SK-N-SH treated with all-trans-retinoic acid at 6 μM for 48 hours (cell line): ENCODE results near the gene PPFIA3.
"Not testable (repeated sequence)": the region's sequence is repeated elsewhere in the genome, so short reads cannot be mapped to it uniquely, and the experiment has no call there.

Experiments used
- ATAC-seq: fragments of 200-7000 bp; cut with Tn5 transposase; 3 replicates; pipeline ENCODE4 v1.9.1; 2020; ENCODE audit warnings: mild to moderate bottlenecking, moderate library complexity
- ARNTL ChIP-seq: fragments of 450-650 bp; formaldehyde crosslinking; IDR thresholded peaks from 2 replicates; pipeline ENCODE4 v1.5.0; 2020; ENCODE audit warnings: low read depth, mild to moderate bottlenecking, moderate library complexity, borderline replicate concordance
- BACH2 ChIP-seq: fragments of 250-450 bp; sonication (Bioruptor Pico); IDR thresholded peaks from 2 replicates; pipeline ENCODE4 v1.9.0; 2021; ENCODE audit warnings: mild to moderate bottlenecking, borderline replicate concordance
- CREB5 ChIP-seq: fragments of 250-450 bp; sonication (Bioruptor Pico); IDR thresholded peaks from 2 replicates; pipeline ENCODE4 v1.5.1; 2020; ENCODE audit warnings: low read depth, mild to moderate bottlenecking, moderate library complexity
- CSDC2 ChIP-seq: fragments of 250-450 bp; sonication (Bioruptor Pico); IDR thresholded peaks from 2 replicates; pipeline ENCODE4 v1.5.0; 2020; ENCODE audit warnings: mild to moderate bottlenecking, moderate library complexity
- ESRRG ChIP-seq: fragments of 250-450 bp; sonication (Bioruptor Pico); IDR thresholded peaks from 2 replicates; pipeline ENCODE4 v1.6.1; 2021; ENCODE audit warnings: mild to moderate bottlenecking
- GLIS3 ChIP-seq: fragments of 250-450 bp; sonication (Bioruptor Pico); IDR thresholded peaks from 2 replicates; pipeline ENCODE4 v1.5.0; 2020; ENCODE audit warnings: mild to moderate bottlenecking, moderate library complexity
- ISL1 ChIP-seq: fragments of 250-450 bp; sonication (Bioruptor Pico); IDR thresholded peaks from 2 replicates; pipeline ENCODE4 v2.1.2; 2022; ENCODE audit warnings: mild to moderate bottlenecking, moderate library complexity
- OSR1 ChIP-seq: fragments of 250-450 bp; sonication (Bioruptor Pico); IDR thresholded peaks from 2 replicates; pipeline ENCODE4 v1.8.0; 2022; ENCODE audit warnings: moderate library complexity, mild to moderate bottlenecking, inconsistent platforms
- PATZ1 ChIP-seq: fragments of 250-450 bp; sonication (Bioruptor Pico); IDR thresholded peaks from 2 replicates; pipeline ENCODE4 v1.8.0; 2020; ENCODE audit warnings: mild to moderate bottlenecking, moderate library complexity, borderline replicate concordance
- POU6F1 ChIP-seq: fragments of 250-450 bp; sonication (Bioruptor Pico); IDR thresholded peaks from 2 replicates; pipeline ENCODE4 v1.8.0; 2021; ENCODE audit warnings: low read depth, mild to moderate bottlenecking, moderate library complexity, borderline replicate concordance
- PPARA ChIP-seq: fragments of 250-450 bp; sonication (Bioruptor Pico); IDR thresholded peaks from 2 replicates; pipeline ENCODE4 v1.5.0; 2020; ENCODE audit warnings: mild to moderate bottlenecking, borderline replicate concordance
- TCF4 ChIP-seq: fragments of 250-450 bp; sonication (Bioruptor Pico); IDR thresholded peaks from 2 replicates; pipeline ENCODE4 v1.8.0; 2021; ENCODE audit warnings: mild to moderate bottlenecking, moderate library complexity, borderline replicate concordance
- TOX ChIP-seq: fragments of 250-450 bp; sonication (Bioruptor Pico); IDR thresholded peaks from 2 replicates; pipeline ENCODE4 v1.8.0; 2021; ENCODE audit warnings: mild to moderate bottlenecking, moderate library complexity, borderline replicate concordance
- ZC3H10 ChIP-seq: fragments of 250-450 bp; sonication (Bioruptor Pico); IDR thresholded peaks from 2 replicates; pipeline ENCODE4 v1.5.1; 2021; ENCODE audit warnings: mild to moderate bottlenecking, moderate library complexity
- ZFP30 ChIP-seq: fragments of 450-650 bp; formaldehyde crosslinking; IDR thresholded peaks from 2 replicates; pipeline ENCODE4 v1.5.0; 2022; ENCODE audit warnings: mild to moderate bottlenecking, moderate library complexity
- ZNF565 ChIP-seq: fragments of 450-650 bp; formaldehyde crosslinking; conservative IDR thresholded peaks from 2 replicates; pipeline ENCODE4 v1.5.0; 2020; ENCODE audit warnings: low read depth, mild to moderate bottlenecking, moderate library complexity
- ZNF70 ChIP-seq: fragments of 450-650 bp; formaldehyde crosslinking; IDR thresholded peaks from 2 replicates; pipeline ENCODE4 v1.5.0; 2020; ENCODE audit warnings: mild to moderate bottlenecking, moderate library complexity
- TF ChIP-seq, protein P1 (sequence below): fragments of 250-450 bp; sonication (Bioruptor Pico); IDR thresholded peaks from 2 replicates; pipeline ENCODE4 v1.5.1; 2021; ENCODE audit warnings: mild to moderate bottlenecking, moderate library complexity
- TF ChIP-seq, protein P2 (sequence below): fragments of 250-450 bp; sonication (Bioruptor Pico); IDR thresholded peaks from 2 replicates; pipeline ENCODE4 v1.5.0; 2020; ENCODE audit warnings: mild to moderate bottlenecking, moderate library complexity

PPFIA3 gene

DNA sequence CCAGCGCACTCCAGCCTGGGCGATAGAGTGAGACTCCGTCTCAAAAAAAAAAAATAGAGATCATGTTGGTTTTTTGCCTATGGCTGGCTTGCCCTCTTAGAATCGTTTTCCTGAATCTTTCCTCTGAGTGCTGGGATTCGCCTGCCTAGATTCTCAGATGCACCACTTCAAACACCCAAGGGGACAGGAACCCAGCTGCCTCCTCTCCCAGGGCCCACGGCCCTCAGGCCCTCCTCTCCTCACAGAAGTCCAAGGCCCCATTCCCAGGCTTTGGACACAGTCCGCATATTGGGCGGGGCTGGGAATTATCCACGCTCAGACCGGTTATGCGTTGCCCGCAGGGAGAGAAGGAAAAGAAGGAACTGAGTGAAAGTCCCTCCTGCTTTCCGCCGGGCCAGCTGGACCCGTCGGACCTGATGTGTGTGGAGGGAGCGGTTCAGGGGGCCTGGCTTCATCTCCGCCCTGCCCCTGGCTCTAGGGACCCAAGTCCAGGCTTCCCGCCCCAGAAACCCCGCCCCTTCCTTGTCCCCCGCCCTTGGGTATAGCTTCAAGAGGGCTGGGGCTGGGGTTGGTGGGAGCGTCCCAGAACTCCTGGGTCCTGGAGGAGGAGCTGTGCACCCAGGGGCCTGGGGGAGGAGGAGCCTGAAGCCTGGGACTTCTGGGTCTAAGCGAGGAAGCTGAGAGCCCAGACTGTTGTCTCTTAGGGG, 5.8 kb downstream of the PPFIA3 start:
- ATAC-seq = no peak
- TF ChIP-seq, protein P1, sequence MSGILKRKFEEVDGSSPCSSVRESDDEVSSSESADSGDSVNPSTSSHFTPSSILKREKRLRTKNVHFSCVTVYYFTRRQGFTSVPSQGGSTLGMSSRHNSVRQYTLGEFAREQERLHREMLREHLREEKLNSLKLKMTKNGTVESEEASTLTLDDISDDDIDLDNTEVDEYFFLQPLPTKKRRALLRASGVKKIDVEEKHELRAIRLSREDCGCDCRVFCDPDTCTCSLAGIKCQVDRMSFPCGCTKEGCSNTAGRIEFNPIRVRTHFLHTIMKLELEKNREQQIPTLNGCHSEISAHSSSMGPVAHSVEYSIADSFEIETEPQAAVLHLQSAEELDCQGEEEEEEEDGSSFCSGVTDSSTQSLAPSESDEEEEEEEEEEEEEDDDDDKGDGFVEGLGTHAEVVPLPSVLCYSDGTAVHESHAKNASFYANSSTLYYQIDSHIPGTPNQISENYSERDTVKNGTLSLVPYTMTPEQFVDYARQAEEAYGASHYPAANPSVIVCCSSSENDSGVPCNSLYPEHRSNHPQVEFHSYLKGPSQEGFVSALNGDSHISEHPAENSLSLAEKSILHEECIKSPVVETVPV (CRISPR knock-in tag) = no peak
- no peak for TF ChIP-seq ARNTL
- TF ChIP-seq ZNF70 (CRISPR knock-in tag) = no peak
- no peak for TF ChIP-seq TOX (CRISPR knock-in tag)
- no peak for TF ChIP-seq POU6F1 (CRISPR knock-in tag)
- no peak for TF ChIP-seq CREB5 (CRISPR knock-in tag)
- TF ChIP-seq BACH2 (CRISPR knock-in tag) = no peak
- TF ChIP-seq OSR1 = no peak
- no peak for TF ChIP-seq ISL1 (CRISPR knock-in tag)
- TF ChIP-seq, protein P2, sequence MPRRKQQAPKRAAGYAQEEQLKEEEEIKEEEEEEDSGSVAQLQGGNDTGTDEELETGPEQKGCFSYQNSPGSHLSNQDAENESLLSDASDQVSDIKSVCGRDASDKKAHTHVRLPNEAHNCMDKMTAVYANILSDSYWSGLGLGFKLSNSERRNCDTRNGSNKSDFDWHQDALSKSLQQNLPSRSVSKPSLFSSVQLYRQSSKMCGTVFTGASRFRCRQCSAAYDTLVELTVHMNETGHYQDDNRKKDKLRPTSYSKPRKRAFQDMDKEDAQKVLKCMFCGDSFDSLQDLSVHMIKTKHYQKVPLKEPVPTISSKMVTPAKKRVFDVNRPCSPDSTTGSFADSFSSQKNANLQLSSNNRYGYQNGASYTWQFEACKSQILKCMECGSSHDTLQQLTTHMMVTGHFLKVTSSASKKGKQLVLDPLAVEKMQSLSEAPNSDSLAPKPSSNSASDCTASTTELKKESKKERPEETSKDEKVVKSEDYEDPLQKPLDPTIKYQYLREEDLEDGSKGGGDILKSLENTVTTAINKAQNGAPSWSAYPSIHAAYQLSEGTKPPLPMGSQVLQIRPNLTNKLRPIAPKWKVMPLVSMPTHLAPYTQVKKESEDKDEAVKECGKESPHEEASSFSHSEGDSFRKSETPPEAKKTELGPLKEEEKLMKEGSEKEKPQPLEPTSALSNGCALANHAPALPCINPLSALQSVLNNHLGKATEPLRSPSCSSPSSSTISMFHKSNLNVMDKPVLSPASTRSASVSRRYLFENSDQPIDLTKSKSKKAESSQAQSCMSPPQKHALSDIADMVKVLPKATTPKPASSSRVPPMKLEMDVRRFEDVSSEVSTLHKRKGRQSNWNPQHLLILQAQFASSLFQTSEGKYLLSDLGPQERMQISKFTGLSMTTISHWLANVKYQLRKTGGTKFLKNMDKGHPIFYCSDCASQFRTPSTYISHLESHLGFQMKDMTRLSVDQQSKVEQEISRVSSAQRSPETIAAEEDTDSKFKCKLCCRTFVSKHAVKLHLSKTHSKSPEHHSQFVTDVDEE (CRISPR knock-in tag) = no peak
- TF ChIP-seq TCF4 (CRISPR knock-in tag) = no peak
- TF ChIP-seq GLIS3 = no peak
- no peak for TF ChIP-seq ZFP30 (CRISPR knock-in tag)
- TF ChIP-seq ZNF565 (CRISPR knock-in tag) = no peak
- no peak for TF ChIP-seq PPARA
- TF ChIP-seq ESRRG (CRISPR knock-in tag) = no peak
- TF ChIP-seq ZC3H10 (CRISPR knock-in tag) = no peak
- TF ChIP-seq, all 23 proteins: peak for 0

DNA sequence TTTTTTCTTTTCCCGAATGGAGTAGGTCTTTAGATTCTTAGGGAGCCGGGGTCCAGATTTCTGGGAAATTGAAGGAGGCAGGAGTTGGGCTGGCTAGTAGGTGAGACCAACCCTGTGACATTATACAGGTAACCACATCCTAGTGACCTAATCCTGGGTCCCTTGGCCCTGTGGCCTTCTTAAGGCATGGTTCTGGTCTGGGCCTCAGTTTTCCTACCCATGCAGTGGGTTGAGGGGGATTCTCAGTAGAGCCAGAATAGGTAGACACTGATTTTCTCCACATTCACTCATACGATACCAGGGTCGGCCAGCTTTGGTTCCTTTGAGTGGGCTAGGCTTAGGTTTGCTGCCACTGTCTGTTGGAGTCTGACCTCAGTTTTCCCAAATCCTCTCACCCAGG, 7.2 kb downstream of the PPFIA3 start:
- ATAC-seq = no peak
- TF ChIP-seq CREB5 (CRISPR knock-in tag) (no peak), TOX (CRISPR knock-in tag) (no peak), BACH2 (CRISPR knock-in tag) (no peak), OSR1 (no peak), CSDC2 (no peak), ZC3H10 (CRISPR knock-in tag) (no peak), TCF4 (CRISPR knock-in tag) (no peak), ESRRG (CRISPR knock-in tag) (no peak), ZFP30 (CRISPR knock-in tag) (no peak), PPARA (no peak), ZNF70 (CRISPR knock-in tag) (no peak), PATZ1 (no peak)
- TF ChIP-seq, protein P2 (CRISPR knock-in tag) = no peak
- TF ChIP-seq, protein P1 (CRISPR knock-in tag) = no peak

GRCh38 chr19:49127225-49127624, 7.9 kb downstream of the PPFIA3 start:
- ATAC-seq = not testable (repeated sequence)
